LNCaP clone FGC (cell line): ENCODE results near the gene ACTRT2.

Source experiments
- DNase-seq: peaks from one replicate; pipeline ENCODE4 v3.0.0-alpha.2; 2011; ENCODE audit warnings: low read depth
- H3K4me3 ChIP-seq: 2 replicates; pipeline ENCODE4 v1.5.1; 2011; ENCODE audit warnings: mild to moderate bottlenecking, low read depth, low read length, control low read depth
- TF ChIP-seq, protein P1 (sequence below): IDR thresholded peaks from 2 replicates; pipeline ENCODE4 v1.5.1; 2012; ENCODE audit warnings: mild to moderate bottlenecking; ENCODE audit not compliant: control insufficient read depth, insufficient read depth; ENCODE audit errors: extremely low read depth

Gene ACTRT2

DNA sequence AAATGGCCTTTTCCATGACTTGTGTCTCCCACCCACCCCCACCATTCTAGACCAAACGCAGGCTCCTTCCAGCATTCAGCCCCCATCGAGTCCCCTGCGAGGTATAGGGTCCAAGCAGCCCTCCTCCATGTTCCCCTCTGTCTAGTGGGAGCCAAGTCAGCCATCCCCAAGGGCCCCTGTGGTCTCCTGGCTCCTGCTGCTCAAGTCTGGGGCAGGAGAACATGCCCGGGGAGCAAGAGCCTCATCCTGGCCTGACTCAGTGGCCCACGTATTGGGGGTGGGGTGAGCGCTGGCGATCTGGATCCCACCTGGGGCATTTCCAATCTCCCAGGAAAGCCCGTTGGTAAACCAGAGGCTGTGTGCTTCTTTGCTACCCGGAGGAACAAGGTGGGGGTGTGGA, 43.6 kb downstream of the ACTRT2 start:
- DNase-seq, result no peak
- TF ChIP-seq, protein P1, sequence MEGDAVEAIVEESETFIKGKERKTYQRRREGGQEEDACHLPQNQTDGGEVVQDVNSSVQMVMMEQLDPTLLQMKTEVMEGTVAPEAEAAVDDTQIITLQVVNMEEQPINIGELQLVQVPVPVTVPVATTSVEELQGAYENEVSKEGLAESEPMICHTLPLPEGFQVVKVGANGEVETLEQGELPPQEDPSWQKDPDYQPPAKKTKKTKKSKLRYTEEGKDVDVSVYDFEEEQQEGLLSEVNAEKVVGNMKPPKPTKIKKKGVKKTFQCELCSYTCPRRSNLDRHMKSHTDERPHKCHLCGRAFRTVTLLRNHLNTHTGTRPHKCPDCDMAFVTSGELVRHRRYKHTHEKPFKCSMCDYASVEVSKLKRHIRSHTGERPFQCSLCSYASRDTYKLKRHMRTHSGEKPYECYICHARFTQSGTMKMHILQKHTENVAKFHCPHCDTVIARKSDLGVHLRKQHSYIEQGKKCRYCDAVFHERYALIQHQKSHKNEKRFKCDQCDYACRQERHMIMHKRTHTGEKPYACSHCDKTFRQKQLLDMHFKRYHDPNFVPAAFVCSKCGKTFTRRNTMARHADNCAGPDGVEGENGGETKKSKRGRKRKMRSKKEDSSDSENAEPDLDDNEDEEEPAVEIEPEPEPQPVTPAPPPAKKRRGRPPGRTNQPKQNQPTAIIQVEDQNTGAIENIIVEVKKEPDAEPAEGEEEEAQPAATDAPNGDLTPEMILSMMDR, result no peak
- no peak overlapping the region for H3K4me3 ChIP-seq

DNA sequence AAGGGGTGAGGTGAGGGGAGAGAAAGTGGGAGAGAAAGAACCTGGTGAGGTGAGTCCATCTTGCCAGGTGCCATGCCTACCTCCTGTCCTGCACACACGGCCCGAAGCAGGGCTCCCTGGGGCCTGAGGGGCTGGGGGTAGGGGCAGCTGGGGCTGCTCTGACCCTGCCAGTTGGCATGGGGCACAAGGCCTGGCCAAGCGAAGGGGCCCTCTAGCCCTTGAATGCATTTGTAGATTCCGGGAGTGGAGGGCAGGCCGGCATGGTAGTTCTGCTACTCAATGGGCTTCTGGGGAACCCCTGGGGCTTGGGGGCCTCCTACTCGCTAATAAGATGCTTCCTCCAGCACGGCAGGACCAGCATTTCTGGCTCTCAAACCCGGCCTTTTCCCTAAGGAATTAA, 44.1 kb downstream of the ACTRT2 start:
- TF ChIP-seq, protein P1, result no peak
- DNase-seq, result no peak
- H3K4me3 ChIP-seq, result no peak overlapping the region

DNA sequence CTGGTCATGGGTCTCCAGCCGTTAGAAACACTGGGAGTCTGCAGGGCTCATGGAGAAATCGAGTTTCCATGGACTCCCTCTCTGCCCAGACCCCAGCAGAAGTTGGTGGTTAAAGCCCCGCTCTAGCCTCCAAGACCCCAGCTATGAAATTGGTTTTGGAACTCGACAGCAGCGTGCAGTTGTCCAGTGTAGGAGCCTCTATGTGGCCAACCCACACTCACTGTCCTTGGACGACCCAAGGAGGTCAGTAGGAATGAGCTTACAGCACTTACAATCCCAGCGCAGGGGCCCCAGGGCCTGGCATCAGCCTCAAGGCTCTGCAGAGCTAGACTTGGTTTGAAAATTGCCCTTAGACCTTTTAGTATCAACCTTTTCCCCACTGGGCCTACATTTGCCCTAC, 44.5 kb downstream of the ACTRT2 start:
- no peak for DNase-seq
- no peak overlapping the region for H3K4me3 ChIP-seq
- TF ChIP-seq, protein P1, result no peak

DNA sequence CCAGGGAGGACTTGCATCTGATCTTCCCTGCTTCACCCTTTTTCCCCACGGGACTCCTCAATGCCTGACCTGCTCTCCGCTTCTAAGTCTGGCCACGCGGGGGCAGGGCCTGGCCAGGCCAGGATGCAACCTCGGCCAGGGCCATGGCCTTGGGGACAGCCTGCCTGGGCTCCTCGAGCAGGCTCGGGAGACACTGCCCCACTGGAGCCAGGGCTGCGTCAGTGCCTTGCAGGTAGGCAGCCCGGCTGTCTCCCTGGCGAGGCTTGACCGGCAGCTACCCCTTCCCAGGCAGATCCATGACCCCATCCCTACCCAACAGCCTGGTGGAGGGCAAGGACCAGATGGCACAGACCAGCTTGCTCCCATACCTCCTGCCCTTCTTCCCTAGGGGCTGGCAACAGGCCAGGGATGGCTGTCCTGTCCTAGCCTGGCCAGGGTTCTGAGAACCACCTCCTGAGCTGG, 45.0 kb downstream of the ACTRT2 start:
- TF ChIP-seq, protein P1, result peak; percentile 91
- H3K4me3 ChIP-seq, result no peak overlapping the region
- no peak for DNase-seq

DNA sequence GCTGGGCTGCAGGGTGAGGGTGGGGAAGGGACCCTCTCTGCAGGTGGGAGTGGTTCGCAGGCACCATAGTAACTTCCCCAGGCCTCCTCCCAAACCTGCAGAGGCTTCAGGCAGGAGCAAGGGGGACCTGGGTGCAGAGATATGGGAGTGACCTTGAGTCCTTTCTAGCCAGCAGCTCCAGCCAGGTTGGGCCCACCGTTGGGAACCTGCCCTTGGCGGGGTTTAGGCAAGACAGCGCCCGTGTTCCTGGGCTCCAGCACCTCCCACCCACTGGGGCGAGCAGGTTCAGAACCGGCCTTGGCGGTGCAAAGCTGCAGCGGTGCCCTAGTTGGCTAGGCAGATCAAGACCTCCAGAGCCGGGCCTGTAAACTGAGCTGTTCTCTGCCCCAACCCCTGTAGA, 45.6 kb downstream of the ACTRT2 start:
- H3K4me3 ChIP-seq, result no peak overlapping the region
- DNase-seq, result no peak
- TF ChIP-seq, protein P1, result no peak

DNA sequence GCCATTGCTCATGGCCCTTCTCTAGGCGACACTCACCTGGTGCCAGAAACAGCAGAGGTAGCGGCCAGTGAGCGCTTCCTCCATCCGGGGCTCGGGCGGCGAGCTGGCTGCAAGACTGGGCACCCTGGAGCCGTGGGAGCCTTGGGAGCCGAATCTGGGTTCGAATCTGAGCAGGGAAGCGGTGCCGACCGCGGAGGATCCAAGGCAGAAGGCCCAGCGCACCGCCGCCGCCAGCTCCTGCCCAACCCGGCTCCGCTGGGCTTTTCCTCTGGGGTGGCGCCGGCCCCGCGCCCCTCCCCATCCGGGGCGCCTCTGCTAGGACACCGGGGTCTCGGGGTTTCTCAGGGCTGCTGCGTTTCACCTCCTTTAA, 46.0 kb downstream of the ACTRT2 start:
- TF ChIP-seq, protein P1, result no peak
- no peak for DNase-seq
- no peak overlapping the region for H3K4me3 ChIP-seq

DNA sequence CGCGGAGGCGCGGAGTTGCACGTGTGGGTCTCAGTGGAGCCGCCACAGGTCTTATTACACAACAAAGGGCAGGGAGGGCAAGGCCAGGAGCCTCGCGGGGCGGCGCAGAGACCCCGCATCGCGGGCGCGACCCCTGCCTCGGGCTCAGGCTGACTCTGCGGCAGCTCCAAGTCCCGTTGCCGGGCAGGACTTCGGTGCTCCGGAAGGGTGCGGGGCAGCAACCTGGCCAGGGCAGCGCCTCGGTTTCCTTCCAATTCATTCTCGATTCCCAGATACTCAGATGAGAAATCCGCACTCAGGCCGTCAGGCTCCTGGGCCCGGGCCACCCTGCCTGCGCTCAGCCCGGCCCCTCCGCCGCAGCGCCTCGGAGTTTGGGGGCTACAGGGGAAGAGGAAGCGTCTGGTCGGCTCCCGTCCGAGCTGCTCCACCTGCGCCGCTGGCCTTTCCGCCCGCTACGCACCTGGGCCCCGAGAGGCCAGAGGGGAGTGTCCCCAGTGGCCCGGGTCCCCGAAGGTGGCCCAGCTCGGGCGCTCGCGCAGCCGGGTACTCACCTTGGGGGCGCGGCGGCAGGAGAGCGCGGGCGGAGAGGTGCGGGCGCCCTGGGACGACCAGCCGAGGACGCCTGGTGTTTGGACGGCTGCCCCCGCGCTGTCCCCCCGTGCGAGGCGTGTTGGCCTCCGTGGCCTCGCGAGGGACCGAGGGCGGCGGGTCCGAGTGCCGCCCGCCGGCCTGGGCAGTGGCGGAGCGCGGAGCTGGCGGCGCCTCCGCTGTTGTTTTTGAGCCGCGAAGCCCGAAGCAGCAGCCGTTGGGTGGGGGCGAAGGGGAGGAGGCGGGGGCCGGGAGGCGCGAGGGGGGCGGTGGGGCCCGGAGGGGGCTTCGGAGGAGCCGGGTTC, 46.6 kb downstream of the ACTRT2 start:
- TF ChIP-seq, protein P1, result no peak
- DNase-seq, result no peak
- no peak overlapping the region for H3K4me3 ChIP-seq
